K562 treated with DMSO at 1 percent for 24 hours (cell line): Measurements from ENCODE around the gene ATXN7L1. TPM values are rescaled to one million over a fixed set of nuclear protein-coding genes. Genes with fewer than 3 reads are reported as not detected.

Experiments used
- total RNA-seq: library from RNA; unstranded; fragments of 300-600 nt; gene quantifications from 2 replicates; pipeline ENCODE4 v1.2.3, GENCODE V29; 2022; ENCODE audit warnings: low read depth; ENCODE audit not compliant: insufficient read depth

ATXN7L1 gene, protein sequence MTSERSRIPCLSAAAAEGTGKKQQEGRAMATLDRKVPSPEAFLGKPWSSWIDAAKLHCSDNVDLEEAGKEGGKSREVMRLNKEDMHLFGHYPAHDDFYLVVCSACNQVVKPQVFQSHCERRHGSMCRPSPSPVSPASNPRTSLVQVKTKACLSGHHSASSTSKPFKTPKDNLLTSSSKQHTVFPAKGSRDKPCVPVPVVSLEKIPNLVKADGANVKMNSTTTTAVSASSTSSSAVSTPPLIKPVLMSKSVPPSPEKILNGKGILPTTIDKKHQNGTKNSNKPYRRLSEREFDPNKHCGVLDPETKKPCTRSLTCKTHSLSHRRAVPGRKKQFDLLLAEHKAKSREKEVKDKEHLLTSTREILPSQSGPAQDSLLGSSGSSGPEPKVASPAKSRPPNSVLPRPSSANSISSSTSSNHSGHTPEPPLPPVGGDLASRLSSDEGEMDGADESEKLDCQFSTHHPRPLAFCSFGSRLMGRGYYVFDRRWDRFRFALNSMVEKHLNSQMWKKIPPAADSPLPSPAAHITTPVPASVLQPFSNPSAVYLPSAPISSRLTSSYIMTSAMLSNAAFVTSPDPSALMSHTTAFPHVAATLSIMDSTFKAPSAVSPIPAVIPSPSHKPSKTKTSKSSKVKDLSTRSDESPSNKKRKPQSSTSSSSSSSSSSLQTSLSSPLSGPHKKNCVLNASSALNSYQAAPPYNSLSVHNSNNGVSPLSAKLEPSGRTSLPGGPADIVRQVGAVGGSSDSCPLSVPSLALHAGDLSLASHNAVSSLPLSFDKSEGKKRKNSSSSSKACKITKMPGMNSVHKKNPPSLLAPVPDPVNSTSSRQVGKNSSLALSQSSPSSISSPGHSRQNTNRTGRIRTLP
- 2.8 and 6.5 TPM in 2 replicates for total RNA-seq

DNA sequence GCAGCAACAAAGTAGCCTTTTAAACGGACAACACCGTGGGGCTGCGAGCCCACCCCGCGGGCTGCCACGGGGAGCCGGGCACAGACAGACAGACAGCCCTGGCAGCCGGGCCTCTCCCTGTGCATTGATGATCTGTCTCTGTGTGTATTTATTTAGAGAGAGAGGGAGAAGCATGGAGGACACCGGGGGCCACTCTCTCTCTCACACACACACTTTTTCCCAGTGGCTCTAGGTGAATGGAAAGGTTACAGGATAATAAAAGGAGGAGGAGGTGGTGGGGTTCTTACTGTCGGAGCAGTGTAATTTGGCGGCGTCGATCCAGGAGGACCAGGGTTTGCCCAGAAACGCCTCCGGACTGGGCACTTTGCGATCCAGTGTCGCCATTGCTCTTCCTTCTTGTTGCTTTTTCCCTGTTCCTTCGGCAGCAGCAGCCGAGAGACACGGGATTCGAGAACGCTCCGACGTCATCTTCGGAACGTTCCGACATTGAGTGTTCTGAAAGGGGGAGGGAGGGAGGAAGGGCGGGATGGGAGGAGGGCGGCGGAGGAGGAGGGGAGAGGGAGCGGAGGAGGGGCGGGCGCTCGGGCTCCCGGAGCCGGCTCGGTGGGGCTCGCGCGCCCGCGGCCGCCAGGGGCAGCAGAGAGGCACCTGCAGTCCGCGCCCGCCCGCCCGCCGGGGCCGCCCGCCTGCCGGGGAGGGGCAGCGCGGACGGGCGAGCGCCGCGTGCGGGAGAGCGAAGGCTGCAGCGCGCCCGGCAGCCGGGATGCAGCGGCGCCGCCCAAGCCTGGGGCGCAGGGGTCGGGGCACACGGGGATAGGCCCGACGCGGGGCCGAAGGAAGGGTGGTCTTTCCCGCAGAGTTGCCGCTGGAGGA, at the start of gene ATXN7L1:
TSS of gene ATXN7L1 (minus strand) at position 509 of the 873 bp plus-strand sequence. CDS start at position 468, 41 bp downstream.

DNA sequence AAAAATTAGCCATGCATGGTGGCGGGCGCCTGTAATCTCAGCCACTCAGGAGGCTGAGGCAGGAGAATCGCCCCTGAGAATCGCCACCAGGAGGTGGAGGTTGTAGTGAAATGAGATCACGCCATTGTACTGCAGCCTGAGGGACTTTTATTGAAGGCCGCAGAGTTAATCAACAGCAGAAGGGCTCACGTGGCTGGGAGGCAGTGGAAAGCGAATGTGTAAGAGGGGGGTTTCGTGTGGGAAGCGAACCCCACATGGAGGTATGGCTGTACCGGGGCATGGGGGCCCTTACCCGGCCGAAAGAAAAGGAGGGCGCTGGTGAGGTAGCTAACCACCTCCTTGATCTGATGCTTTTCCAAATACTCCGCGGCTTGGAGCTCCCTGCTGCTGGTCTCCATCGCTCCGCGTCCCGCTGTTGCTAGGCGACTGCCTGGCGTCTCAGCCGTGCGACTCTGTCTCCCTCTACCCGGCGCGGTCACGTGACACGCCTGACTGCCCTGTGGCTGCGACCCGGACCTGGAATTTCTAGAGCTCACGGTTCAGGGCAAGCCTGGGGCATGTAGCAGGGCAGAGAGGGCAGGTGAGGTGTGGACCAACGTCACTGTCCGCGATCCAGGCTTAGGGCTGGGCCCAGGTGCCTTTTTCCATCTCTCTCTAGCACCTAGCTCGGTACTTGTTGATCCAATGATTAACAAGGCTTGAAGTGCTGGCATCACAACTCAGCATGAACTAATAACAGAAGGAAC, 295.2 kb downstream of the ATXN7L1 start, which contains the start of gene EFCAB10:
TSS of gene EFCAB10 (minus strand) at position 428 of the 746 bp plus-strand sequence. CDS start at position 398, 30 bp downstream.

Other genes with a start within 250 kb of the ATXN7L1 start
- gene CDHR3, start 86.7 kb upstream of the ATXN7L1 start, total RNA-seq = not detected in 2 replicates
- gene SYPL1, start 235.7 kb upstream of the ATXN7L1 start, total RNA-seq = 46.2 and 58.2 TPM in 2 replicates